ENCODE data around the gene SIAH3.
"Not testable (repeated sequence)": the region's sequence is repeated elsewhere in the genome, so short reads cannot be mapped to it uniquely, and the experiment has no call there.

The SIAH3 gene

GRCh38 chr13:45770886-45771285 is 80.7 kb downstream of the SIAH3 start:
- no peak for DNase-seq
- H3K9me3 ChIP-seq = no peaks in the 10 kb centered on the region
- no peak for TF ChIP-seq CTCF (IDR thresholded peaks at IDR 0.05; ENCODE audit: low read depth, low read length)

GRCh38 chr13:45768656-45769479 is 82.7 kb downstream of the SIAH3 start:
- H3K9me3 ChIP-seq = no peaks in the 10 kb centered on the region
- no peak overlapping the region for H3K4me3 ChIP-seq (ENCODE audit: low read depth, low read length)
- DNase-seq = no peak
- H3K4me1 ChIP-seq = no peaks in the 10 kb centered on the region
- no peak for TF ChIP-seq CTCF (IDR thresholded peaks at IDR 0.05; ENCODE audit: low read depth, low read length)
- H3K36me3 ChIP-seq = no peaks in the 10 kb centered on the region
- H3K27me3 ChIP-seq = peaks cover 4% of the 10 kb centered on the region

More at GRCh38 chr13:45770886-45771285, 80.7 kb downstream of the SIAH3 start:
- Histone ChIP-seq H3K36me3 (no peaks in the 10 kb centered on the region), H3K4me3 (ENCODE audit: low read depth, low read length) (no peak overlapping the region), H3K4me1 (no peaks in the 10 kb centered on the region), H3K27me3 (peaks cover 12% of the 10 kb centered on the region)

- Histone ChIP-seq H3K9me3 (no peaks in the 10 kb centered on the region), H3K27me3 (peaks cover 8% of the 10 kb centered on the region), H3K36me3 (no peaks in the 10 kb centered on the region), H3K4me1 (no peaks in the 10 kb centered on the region), H3K4me3 (ENCODE audit: low read depth, low read length) (no peak overlapping the region)
- TF ChIP-seq CTCF (IDR thresholded peaks at IDR 0.05; ENCODE audit: low read depth, low read length) = no peak
- DNase-seq = no peak
These were observed 86.1 kb downstream of the SIAH3 start for GRCh38 chr13:45765464-45765863.

GRCh38 chr13:45763419-45763818 is 88.1 kb downstream of the SIAH3 start:
- no peak for TF ChIP-seq CTCF (IDR thresholded peaks at IDR 0.05; ENCODE audit: low read depth, low read length)
- Histone ChIP-seq H3K4me1 (no peaks in the 10 kb centered on the region), H3K4me3 (ENCODE audit: low read depth, low read length) (no peak overlapping the region), H3K27me3 (peaks cover 8% of the 10 kb centered on the region), H3K36me3 (no peaks in the 10 kb centered on the region), H3K9me3 (no peaks in the 10 kb centered on the region)
- DNase-seq = no peak

GRCh38 chr13:45757589-45757988 is 94.0 kb downstream of the SIAH3 start:
- DNase-seq; H3K9me3 ChIP-seq; H3K4me1 ChIP-seq; H3K4me3 ChIP-seq (ENCODE audit: low read depth, low read length); H3K27me3 ChIP-seq; H3K36me3 ChIP-seq: not testable (repeated sequence)

GRCh38 chr13:45756498-45756897 is 95.1 kb downstream of the SIAH3 start:
- not testable (repeated sequence) for H3K27me3 ChIP-seq; H3K36me3 ChIP-seq; H3K4me1 ChIP-seq; H3K4me3 ChIP-seq (ENCODE audit: low read depth, low read length); DNase-seq; H3K9me3 ChIP-seq

- Histone ChIP-seq H3K4me3 (ENCODE audit: low read depth, low read length) (no peak overlapping the region), H3K27me3 (no peaks in the 10 kb centered on the region; the same call in 1 of the 2 replicates), H3K36me3 (no peaks in the 10 kb centered on the region), H3K4me1 (no peaks in the 10 kb centered on the region; the same call in 1 of the 2 replicates), H3K9me3 (no peaks in the 10 kb centered on the region)
- TF ChIP-seq CTCF (IDR thresholded peaks at IDR 0.05; ENCODE audit: low read depth, low read length) = no peak
- no peak for DNase-seq
These were observed 99.0 kb downstream of the SIAH3 start for GRCh38 chr13:45752510-45752909.

All from BE2C (cell line).